HG03108 (cell line): ENCODE results near the gene MYBL2.
A peak's percentile ranks its signal among the peaks of the same experiment; 100 is the strongest.

ENCODE experiments used
- ATAC-seq: cut with Tn5 transposase; IDR thresholded peaks from one replicate; pipeline ENCODE4 v1.9.1; 2021; ENCODE audit warnings: moderate library complexity; ENCODE audit not compliant: unreplicated experiment

MYBL2 gene

DNA sequence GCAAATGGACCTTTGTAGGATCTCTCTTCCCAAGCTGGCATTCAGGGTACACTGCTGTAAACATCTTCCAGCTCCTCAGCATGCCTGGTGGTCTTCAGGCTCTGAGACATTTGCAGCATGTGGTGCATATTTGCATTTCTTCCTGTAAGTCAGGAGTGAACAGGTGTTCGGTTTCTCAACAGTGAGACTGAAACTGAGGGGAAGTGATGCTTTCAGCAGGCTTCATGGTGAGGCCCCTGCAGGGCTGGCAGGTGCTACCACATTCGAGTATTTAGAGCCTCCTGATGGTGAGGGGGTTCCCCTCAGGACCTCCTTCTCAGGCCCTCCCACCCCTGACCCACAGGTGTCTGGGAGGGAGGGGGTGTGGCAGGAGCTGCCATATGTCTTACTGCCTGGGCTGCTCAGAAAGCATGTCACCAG, 15.1 kb downstream of the MYBL2 start:
- peak; percentile 93 for ATAC-seq

DNA sequence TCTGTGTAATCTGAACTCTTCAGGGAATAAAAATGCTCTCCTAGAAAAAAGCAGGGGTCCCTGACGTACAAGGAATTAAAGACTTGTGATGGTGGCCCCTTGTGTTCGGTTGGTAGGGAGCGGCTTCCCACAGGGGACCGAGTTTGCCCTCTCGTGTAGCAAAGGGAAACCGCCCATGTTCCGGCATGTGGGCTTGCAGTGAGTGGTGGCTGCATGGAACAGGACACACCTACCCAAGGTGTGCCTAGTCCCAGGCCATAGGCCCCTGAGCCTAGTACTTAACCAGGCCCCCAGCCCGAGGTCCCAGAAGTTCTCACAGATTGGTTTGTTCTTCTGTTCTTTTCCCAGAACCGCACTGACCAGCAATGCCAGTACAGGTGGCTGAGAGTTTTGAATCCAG, 15.5 kb downstream of the MYBL2 start:
- peak; percentile 18 for ATAC-seq

DNA sequence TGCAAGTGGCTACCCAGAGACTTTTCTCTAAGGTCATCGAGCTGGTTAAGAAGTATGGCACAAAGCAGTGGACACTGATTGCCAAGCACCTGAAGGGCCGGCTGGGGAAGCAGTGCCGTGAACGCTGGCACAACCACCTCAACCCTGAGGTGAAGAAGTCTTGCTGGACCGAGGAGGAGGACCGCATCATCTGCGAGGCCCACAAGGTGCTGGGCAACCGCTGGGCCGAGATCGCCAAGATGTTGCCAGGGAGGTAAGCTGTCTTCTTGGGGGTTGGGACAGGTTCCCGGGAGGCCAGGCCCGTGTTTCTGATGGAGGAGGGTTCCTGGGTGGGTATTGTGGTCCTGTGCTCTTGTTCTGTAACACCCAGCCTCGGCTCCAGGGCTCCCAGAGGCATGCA, 19.9 kb downstream of the MYBL2 start:
- no peak for ATAC-seq

GRCh38 chr20:43689165-43689564, 22.3 kb downstream of the MYBL2 start:
- ATAC-seq: no peak

DNA sequence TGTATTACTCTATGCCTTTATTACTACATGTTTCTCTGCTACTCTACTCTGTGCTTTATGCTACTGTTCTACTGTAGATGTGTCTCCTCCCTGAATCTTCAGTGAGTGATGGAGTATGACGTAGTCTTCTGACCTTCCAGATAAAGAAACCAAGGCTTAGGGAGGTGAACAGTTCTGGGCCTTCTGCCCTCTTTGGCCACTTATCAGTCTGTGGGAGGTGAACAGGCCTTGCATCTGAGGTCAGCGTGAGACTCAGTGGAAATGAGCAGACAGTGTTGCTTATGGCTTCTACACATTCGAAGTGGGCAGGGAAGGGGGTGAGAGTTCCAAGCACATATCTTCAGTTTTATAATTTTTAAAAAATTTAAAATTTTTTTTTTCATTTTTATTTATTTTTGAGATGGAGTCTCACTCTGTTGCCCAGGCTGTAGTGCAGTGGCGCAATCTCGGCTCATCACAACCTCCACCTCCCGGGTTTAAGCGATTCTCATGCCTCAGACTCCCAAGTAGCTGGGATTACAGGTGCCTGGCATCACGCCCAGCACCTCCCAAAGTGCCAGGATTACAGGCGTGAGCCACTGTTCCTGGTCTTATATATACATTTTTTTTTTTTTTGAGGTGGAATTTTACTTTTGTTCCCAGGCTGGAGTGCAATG, 24.2 kb downstream of the MYBL2 start:
- no peak for ATAC-seq

- ATAC-seq: peak; percentile 71
Measured at GRCh38 chr20:43691928-43692524, 25.1 kb downstream of the MYBL2 start.

DNA sequence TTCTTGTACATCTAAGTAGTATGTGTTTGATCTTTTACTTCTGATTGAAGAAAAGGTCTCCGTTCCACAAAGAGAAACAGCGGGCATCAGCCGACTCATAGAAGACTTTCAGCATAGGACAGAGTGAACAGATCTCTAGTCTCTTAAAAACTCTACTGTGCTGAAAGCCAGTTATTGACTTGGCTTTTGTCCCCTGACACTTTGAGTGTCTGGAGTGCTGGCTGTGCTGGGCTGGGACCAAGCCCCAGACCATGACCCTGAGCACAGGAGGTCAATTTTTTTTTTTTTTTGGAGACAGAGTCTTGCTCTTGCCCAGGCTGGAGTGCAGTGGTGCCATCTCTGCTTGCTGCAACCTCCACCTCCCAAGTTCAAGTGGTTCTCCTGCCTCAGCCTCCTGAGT, 27.8 kb downstream of the MYBL2 start:
- ATAC-seq: no peak

DNA sequence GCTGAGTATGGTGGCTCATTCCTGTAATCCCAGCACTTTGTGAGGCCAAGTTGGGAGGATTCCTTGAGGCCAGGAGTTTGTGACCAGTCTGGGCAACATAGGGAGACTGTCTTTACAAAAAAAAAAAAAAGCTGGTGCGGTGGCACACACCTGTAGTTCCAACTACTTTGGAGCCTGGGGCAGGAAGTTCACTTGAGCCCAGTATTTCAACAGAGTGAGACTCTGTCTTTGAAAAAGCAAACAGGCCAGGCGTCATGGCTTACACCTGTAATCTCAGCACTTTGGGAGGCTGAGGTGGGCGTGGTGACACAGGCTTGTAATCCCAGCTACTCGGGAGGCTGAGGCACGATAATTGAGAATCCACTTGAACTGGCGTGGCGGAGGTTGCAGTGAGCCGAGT, 28.7 kb downstream of the MYBL2 start:
- no peak for ATAC-seq

DNA sequence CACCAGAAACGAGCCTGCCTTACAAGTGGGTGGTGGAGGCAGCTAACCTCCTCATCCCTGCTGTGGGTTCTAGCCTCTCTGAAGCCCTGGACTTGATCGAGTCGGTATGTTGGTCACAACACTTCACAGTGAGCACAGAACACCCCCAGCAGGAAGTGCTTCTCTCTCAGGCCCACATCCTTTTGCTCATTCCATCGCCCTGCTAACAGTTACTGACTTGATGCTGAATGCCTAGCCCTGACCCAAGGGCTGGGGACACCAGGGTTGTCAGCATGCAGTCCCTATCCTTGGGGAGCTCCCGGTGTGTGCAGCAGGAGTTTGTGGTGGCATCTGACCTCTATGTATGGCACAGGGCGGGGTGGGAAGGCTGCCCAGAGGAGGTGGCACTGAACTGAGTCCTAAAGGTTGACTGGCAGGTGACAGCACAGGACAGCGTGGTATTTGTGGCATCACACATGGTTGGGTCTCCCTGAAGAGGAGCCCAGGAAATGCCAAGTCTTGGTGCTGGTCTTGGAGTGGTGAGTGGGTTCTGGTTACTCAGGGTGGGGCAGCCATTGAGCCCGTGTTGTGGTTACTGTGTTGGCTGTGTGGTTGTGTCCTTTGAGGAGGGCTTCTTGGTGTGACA, 33.1 kb downstream of the MYBL2 start:
- ATAC-seq: no peak

GRCh38 chr20:43700627-43701026, 33.7 kb downstream of the MYBL2 start:
- no peak for ATAC-seq

DNA sequence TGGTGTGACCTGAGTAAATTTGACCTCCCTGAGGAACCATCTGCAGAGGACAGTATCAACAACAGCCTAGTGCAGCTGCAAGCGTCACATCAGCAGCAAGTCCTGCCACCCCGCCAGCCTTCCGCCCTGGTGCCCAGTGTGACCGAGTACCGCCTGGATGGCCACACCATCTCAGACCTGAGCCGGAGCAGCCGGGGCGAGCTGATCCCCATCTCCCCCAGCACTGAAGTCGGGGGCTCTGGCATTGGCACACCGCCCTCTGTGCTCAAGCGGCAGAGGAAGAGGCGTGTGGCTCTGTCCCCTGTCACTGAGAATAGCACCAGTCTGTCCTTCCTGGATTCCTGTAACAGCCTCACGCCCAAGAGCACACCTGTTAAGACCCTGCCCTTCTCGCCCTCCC, 35.6 kb downstream of the MYBL2 start:
- no peak for ATAC-seq

- ATAC-seq: peak; percentile 51
Measured at GRCh38 chr20:43710370-43711044, 43.6 kb downstream of the MYBL2 start.

- ATAC-seq: no peak
Measured at GRCh38 chr20:43711098-43711654, 44.3 kb downstream of the MYBL2 start.

GRCh38 chr20:43715044-43715443, 48.1 kb downstream of the MYBL2 start:
- ATAC-seq: no peak

GRCh38 chr20:43715511-43715910, 48.6 kb downstream of the MYBL2 start:
- no peak for ATAC-seq

DNA sequence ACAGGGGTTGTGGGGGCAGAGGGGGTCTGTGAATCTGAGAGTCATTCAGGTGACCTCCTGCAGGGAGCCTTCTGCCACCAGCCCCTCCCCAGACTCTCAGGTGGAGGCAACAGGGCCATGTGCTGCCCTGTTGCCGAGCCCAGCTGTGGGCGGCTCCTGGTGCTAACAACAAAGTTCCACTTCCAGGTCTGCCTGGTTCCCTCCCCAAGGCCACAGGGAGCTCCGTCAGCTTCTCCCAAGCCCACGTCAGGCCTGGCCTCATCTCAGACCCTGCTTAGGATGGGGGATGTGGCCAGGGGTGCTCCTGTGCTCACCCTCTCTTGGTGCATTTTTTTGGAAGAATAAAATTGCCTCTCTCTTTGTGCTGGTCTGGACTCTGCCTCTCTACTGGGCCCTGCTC, 49.2 kb downstream of the MYBL2 start:
- no peak for ATAC-seq

DNA sequence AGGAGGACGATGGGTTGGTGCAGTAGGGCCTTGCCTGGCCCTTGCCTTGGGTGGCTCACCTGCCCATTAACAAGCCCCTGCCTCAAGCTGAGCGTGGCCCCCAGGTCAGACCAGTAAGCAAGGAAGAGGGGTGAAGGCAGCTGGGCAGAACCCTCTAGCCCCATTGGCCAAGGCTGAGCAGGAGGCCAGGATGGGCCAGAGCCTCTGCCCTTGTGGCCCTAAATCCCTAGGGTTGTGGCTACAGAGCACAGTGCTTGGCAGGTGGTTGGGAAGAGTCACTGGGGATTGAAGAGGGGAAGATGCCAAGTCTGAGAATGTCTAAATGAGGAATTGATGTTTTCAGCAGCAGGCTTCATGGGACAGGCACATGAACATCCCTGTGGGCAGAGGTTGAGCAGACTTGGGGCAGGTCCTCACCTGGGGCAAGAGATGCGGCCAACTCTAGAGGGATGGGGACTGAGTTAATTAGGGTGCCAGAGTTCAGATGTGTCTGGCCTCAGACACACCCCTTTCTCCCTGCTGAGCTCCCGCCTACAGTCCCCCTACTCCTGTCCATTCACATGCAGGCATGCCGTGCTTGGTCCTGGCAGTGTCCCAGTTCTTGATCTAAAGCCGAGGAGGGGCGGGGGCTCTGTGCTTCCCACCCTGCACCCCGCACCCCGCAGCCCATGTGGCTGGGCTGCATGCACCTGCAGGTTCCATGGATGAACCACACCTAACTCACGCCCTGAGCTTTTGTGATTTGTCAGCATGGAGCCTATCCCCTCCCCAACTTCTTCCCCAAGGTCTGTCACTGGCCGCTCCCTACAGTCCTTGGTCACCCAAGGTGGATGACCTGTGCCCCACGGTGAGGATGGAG, 50.1 kb downstream of the MYBL2 start:
- ATAC-seq: no peak

GRCh38 chr20:43717616-43717995, 50.7 kb downstream of the MYBL2 start:
- ATAC-seq: no peak

- ATAC-seq: no peak
Measured at GRCh38 chr20:43720007-43720406, 53.1 kb downstream of the MYBL2 start.

DNA sequence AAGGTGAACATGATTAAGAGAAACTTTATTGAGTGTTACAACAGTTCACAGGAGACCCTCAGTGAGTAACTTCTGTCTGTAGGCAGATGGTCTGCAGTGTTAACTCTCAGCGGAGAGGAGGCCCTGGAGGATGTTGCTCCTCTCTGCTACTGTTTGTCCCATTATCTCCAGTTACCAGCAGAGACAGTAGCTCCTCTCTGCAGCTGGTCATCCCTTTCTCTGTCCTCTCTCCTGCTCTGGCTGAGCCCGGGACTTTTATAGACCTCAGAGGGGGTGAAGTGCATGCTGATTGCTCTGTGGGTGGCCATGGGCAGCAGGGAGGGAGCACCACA, 54.1 kb downstream of the MYBL2 start:
- ATAC-seq: no peak
